ENCODE measurements around the gene KDM7A.

KDM7A gene

DNA sequence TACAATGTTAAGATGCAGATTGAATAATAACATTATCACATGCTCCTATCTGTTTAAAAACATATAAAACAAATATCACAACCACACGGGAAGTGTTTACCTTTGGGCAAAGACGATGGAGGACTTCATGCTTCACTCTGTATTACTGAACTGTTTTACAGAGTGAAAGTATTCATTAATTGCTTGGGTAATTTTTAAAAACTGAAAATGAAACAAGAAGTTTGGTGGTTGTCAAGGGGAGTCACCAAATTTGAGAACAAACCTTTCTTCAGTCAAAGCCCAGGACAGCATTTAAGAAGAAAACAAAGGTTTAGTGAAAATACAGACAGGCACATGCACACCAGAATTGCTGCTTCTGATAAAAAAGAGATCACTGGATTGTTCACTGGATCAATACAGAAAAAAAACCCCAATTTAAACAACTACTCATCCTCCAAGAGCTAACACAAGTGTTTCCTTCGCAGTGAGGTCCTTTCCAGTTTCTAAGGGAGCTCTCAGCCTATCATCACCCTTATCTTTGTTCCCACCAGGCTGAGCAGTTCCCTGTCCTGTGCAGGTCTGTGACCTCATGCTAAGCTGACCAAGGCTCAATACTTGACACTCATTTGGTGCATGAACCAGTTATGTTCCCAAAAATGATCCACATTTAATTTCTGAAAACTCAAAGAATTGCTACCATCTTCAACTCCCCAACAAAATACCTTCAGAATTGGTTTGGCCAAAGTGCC lies 122.8 kb downstream of the KDM7A start:
- no peak for DNase-seq

DNA sequence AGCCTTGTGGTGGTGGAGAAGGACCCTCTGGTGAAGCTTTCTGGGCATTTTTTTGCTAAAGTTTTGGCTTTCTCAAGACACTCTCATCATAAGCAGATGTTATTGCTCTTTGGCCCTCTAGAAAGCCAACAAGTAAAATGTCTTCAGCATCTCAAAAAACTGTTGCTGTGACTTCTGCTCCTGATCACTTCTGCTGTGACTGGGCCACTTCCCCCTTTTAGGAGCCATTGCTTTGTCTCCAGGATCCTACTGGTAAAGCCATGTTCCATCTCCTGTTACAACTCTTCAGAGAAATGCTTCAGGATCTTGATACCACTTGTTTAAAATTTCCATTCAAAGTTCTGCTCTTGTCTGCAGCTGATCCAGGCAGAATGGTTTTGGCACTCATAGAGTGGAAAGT lies 125.0 kb downstream of the KDM7A start:
- no peak for DNase-seq

DNA sequence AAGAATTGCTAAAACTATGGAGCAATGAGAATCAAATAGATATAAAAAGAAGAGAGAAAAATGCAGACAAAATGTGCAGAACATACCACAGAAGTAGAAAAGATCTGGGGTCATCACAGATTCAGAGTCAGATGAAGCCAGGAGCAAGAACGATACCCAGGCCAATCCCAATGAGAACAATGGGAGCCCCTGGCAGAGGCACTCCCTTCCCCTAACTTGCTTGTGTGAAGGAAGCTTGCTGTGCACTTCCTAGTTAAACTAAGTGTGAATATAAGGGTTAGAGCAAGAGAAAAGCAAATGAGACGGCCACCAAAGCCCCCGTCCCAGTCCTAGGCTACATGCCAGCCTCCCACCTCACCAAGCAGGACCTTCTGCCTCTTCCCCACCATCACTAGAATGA lies 126.7 kb downstream of the KDM7A start:
- DNase-seq = no peak

DNA sequence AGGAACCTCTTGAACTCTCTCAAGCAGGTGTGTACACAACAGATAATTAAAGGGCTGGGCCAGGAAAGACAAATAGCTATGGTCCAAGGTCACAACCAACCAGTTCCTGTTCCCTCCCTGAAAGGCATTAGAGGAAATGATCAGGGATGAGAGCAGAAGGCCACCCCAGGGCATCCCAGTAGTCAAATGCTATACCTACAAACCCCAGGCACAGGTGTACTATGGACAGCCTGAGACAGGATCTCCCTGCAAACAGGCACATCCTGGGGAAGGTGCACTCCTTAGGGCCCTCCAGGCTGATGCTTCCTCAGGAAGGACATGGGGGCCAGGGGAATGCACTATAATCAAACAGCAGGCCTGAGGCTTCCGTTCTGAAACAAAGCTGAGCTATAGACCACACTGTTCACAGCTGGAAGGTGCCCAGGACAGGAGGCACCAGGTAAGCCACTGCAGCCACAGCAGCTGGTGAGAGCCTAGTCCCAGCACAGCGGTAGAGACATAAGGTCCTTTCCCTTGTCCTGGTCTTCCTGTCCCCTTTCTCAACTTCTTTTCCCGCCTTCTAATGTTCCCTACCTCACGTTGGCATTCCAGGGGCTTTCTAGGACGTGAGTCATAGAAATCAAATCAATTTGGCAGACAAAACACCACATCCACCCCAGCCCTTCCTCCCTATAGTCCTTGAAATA lies 127.3 kb downstream of the KDM7A start:
- peak; percentile 72 for DNase-seq

DNA sequence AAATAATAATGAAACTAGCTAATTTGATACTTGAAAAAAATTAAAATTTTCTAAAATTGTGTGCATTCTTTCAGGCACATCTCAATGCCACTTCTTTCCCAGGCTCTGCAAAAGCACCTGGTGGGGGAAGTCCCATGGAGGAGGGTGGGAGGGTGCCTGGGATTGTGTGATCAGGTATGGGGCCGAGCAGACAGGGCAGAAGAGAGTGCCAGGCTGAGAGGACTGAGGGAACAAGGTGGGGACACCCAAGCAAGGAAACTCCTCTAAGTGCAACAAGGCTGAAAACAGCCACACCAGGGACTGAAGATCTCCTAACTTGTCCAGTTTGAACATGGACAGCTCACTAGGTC lies 127.8 kb downstream of the KDM7A start:
- no peak for DNase-seq

DNA sequence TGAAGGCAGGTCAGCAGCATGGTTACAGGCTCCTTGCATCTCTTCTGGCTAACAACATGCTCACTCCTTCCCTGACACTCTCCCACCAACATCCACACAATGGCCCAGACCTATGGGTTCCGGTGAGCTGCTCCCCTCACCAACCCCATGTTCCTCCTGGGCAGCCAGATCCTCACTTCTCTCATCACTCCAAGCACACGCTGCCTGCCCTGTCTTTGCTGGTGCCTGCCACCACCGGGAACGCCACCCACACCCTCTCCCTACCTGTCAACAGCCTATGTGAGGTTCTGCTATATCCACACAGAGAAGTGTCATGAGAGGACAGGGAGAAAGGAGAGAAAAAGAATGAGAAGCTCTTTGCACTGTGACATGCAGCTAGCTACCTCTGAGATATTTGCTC lies 128.6 kb downstream of the KDM7A start:
- DNase-seq = no peak

DNA sequence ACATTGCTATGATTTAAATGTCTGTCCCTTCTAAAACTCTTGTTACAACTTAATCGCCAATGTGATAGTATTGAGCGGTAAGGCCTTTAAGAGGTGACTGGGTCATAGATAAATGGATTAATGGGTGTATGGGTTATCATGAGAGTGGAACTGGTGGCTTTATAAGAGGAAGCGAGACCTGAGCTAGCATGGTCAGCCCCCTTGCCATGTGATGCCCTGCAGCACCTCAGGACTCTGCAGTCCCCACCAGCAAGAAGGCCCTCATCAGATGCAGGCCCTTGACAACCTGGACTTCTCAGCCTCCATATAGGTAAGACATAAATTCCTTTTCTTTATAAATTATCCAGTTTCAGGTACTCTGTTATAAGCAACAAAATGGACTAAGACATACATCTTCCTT lies 129.6 kb downstream of the KDM7A start:
- no peak for DNase-seq

DNA sequence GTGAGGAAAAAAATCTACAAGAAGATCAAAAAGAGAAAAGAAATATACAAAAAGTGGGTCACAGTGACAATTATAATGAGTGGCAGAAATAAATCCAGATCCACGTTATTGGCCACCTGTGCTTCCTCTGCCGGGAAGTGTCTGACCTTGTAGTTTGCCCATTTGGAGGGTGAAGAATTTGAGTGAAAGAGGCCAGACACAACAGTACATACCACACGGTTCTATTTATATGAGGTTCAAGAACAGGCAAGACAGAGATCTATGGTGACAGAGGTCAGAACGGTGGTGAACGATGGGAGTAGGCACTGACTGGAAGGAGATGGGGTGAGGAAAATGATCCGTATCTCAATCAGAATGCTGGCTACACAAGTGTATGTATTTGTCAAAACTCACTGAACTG lies 131.1 kb downstream of the KDM7A start:
- DNase-seq = no peak

DNA sequence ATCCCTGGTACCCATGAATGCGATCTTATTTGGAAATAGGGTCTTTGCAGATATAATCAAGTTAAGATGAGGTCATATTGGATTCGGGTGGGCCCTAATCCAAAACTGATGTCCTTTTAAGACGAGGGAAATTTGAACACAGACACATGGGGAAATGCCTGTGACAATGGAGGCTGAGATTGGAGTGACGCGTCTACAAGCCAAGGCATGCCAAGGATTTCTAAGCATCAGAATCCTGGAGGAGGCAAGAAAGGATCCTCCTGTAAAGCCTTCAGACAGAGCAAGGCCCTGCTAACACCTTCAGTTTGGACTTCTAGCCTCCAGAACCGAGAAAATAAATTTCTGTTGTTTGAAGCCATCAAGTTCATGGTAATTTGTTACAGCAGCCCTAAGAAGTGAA lies 132.5 kb downstream of the KDM7A start:
- no peak for DNase-seq

DNA sequence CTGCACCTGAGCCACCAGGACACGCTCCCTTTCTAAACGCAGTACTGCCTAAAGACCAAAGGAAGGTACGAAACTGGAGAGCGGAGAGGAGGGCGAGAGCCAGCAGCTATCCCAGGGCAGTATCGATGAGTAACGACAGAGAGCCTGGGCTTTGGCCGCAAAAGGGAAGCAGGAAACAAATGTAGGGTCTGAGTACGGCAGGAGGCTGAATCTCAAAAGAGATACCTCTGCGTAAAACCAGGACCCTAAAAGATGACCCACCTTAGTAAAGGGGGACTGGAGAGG lies 134.5 kb downstream of the KDM7A start:
- DNase-seq = no peak

DNA sequence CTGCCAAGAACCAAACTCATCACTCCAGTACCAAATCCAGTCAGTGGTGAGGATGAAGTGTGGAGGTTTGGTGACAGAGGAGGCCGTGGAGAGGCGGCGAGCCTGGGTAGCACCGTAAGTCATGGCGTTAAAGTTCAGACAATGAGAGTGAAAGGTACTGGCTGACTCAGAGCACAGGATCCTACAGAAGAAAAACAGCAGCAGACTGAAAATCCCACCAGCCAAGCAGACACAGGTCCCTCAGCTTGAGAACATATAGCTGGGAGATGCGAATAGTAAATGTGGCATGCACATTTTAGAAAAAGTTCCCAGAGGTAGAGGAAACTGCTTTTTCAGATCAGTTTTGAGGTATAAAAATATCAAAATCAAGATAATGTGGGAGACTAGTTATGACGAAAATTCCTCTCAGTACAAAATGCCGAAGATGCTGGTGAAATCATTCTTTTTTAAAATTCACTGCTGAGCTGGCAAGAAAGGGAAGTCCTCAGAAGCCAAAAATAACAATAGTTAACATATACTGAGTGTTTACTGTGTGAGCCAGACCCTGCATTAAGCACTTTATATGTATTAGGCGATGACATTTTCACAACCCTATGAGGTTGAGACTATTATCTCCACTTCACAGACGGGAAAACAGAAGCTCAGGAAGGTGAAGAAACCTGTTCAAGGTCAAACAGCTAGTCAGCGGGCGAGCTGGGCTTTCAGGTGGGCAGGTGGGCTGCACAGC lies 135.0 kb downstream of the KDM7A start:
- peak; percentile 81 for DNase-seq

DNA sequence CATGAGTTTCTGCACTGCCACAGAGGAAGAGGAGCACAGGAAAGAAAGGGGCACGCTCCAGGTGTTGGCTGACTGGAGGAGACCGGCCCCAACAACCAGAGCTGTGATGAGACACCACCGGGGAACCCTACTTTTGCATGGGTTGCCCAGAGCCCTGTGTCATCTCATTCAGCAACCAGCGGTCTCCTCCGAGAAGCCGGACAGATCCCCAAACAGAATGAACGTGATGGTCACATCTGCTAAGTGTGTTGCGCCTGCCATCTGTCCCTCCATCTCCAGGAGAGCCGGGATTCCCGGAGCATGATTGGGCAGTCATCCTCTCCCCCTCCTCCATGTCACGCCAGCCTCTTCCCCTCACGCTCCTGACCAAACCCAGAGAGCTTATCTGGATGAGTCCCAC lies 136.9 kb downstream of the KDM7A start:
- no peak for DNase-seq

DNA sequence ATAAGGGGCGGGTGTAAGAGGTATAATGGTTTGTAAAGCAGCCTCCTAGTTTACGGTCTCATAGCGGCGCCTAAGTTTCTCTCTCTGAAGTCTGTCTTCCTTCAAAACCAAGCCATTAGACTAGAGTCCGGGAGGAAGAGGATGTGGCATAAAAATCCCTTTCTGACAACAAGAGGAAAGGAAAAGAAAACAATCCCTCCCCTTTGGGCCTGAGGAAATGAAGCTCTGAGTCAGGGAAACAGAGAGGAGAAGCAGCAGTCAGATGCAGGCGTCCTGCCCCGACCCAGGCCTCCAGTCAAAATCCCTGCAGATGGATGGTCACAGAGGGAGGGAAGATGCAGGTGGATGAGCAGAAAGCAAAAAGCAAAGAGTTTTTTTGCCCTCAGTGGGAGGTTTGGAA lies 137.7 kb downstream of the KDM7A start:
- DNase-seq = peak; percentile 46

DNA sequence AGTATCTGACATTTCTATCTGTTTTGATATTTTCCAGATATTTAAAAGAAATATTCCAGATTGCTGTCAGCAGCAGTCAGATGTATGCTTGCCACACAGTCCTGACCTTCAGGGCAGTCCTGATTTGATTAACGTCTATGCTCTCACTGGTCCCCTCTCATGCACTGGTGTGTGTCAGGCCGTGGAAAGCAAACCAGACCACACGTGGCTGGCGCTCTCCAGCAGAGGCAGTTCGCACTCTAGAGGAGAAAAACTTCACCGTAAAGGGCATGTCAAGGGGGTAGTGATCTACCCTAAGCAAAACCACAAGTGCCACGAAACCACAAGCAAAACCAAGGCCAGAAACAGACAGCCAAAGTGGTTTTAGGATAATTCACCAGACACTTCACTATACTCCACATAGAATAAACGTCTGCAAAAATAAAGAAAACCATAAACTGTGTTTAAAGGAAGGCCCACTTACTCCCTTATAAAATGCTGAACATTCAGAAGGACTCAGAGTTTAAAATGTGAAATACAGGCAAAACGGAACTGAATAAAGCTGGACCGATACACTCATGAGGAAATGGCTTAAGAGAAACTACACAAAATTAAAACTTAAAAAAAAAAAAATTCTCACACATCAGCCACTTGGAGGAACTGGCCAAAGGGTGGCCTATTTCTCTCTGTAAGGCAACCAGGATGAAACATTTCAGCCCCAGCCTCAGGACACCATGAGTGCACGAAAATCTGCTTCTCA lies 140.4 kb downstream of the KDM7A start:
- DNase-seq = peak; percentile 25

DNA sequence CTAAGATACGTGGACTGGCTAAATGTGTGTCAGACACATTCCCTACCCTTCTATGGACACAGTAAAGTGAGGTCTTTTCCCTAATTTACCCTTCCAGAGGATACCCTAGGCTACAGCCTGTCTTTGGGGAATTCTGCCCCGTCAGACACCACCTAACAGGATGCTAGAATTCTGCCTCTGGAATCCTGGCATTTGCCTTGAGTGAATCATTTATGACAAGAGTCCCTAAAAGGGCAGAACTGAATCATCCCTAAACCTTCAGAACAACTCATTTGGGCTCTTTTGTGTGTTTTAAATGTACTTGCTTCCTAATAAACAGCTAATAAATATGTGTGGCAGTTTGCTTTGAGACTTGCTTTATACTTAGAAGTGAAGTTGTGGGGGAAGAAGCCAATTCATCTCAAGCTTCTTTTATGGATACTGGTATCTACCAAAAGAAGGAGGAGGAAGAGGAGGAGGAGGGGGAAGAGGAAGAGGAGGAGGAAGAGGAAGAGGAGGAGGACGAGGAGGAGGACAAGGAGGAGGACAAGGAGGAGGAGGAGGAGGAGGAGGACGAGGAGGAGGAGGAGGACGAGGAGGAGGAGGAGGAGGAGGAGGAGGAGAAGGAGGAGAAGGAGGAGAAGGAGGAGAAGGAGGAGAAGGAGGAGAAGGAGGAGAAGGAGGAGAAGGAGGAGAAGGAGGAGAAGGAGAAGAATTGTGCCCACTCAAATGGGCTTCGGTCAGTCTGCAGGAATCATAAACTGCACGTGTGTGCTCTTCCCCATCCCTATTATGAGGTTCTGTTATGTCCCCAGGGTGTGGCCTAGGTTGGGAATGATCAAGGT lies 141.2 kb downstream of the KDM7A start:
- DNase-seq = peak; percentile 92

Measured in fibroblast of skin of back (primary cell).